ENCODE measurements around the gene PPP1R3F. TPM values are rescaled to one million over a fixed set of nuclear protein-coding genes. Genes with fewer than 3 reads are reported as not detected.

The PPP1R3F gene
- total RNA-seq, 1 experiment from 2014 or later: 7.3 TPM

DNA sequence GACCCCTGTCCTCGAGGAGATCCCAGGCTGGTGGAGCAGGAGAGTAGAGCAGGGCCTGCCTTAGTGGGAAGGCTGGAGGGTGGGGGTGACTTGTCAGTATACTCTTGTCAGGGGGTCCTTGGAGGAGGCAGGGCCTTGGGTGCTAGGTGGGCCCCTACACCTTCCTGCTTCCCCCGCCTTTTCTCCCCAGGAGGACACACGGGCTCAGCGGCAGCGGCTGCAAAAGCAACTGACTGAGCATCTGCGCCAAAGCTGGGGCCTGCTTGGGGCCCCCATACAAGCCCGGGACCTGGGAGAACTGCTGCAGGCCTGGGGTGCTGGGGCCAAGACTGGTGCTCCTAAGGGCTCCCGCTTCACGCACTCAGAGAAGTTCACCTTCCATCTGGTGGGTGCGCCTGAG lies 23.1 kb upstream of the PPP1R3F start:
- no peak overlapping the region for H2BK120ac ChIP-seq (ENCODE audit: low read depth, low read length, poor library complexity, severe bottlenecking)
- no peaks in the 10 kb centered on the region for H4K20me1 ChIP-seq (ENCODE audit: control insufficient read depth, insufficient read depth, insufficient read length)
- peaks cover 32% of the 10 kb centered on the region for H3K9me3 ChIP-seq (ENCODE audit: control insufficient read depth, low read depth, low read length)
- no peak overlapping the region for H3K9ac ChIP-seq (ENCODE audit: extremely low read depth, insufficient read length, low read length)
- Mint-ChIP-seq H3K4me1 (no peaks in the 10 kb centered on the region), H3K36me3 (ENCODE audit: insufficient read depth in 1 of 3, low read depth in 3 of 3) (peaks cover 19 to 54% (median 22%) of the 10 kb centered on the region in 3 experiments), H3K4me3 (no peak overlapping the region), H3K27ac (no peak overlapping the region), H3K27me3 (ENCODE audit: low read depth) (no peaks in the 10 kb centered on the region), H3K9me3 (peaks cover 63 to 81% of the 10 kb centered on the region in 2 experiments)
- H3K14ac ChIP-seq (ENCODE audit: insufficient read depth, low read length): no peak overlapping the region
- H2BK12ac ChIP-seq (ENCODE audit: insufficient read length, low read depth, low read length): no peak overlapping the region
- H4K8ac ChIP-seq (replicated peaks; ENCODE audit: insufficient read length, low read depth, low read length): no peak overlapping the region
- H2AFZ ChIP-seq (ENCODE audit: low read length): no peak overlapping the region
- H2BK5ac ChIP-seq (ENCODE audit: insufficient read length, low read length): no peak overlapping the region
- no peak overlapping the region for H3K27ac ChIP-seq (ENCODE audit: insufficient read length, low read depth, low read length)
- no peak overlapping the region for H3K56ac ChIP-seq (ENCODE audit: insufficient read length, low read depth, low read length)
- H3K79me2 ChIP-seq (ENCODE audit: insufficient read depth, low read length): no peaks in the 10 kb centered on the region
- H4K5ac ChIP-seq (ENCODE audit: insufficient read length, low read depth, low read length): no peak overlapping the region
- no peak overlapping the region for H3K23ac ChIP-seq (ENCODE audit: insufficient read length, low read depth, low read length)
- H3K4me1 ChIP-seq (ENCODE audit: insufficient read depth, low read length): no peaks in the 10 kb centered on the region
- H3K4ac ChIP-seq (ENCODE audit: low read depth, low read length): no peak overlapping the region
- H3K79me1 ChIP-seq (ENCODE audit: insufficient read depth, low read depth, low read length, poor library complexity, severe bottlenecking): no peaks in the 10 kb centered on the region
- TF ChIP-seq, protein P1, sequence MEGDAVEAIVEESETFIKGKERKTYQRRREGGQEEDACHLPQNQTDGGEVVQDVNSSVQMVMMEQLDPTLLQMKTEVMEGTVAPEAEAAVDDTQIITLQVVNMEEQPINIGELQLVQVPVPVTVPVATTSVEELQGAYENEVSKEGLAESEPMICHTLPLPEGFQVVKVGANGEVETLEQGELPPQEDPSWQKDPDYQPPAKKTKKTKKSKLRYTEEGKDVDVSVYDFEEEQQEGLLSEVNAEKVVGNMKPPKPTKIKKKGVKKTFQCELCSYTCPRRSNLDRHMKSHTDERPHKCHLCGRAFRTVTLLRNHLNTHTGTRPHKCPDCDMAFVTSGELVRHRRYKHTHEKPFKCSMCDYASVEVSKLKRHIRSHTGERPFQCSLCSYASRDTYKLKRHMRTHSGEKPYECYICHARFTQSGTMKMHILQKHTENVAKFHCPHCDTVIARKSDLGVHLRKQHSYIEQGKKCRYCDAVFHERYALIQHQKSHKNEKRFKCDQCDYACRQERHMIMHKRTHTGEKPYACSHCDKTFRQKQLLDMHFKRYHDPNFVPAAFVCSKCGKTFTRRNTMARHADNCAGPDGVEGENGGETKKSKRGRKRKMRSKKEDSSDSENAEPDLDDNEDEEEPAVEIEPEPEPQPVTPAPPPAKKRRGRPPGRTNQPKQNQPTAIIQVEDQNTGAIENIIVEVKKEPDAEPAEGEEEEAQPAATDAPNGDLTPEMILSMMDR (conservative IDR thresholded peaks at IDR 0.05): no peak
- no CpG with 5 or more reads among the region's 10 CpGs for WGBS (ENCODE audit: extremely low coverage, insufficient read length, low lambda C conversion rate)
- no peak overlapping the region for H2BK20ac ChIP-seq (ENCODE audit: low read depth, low read length, poor library complexity, severe bottlenecking)
- no peak overlapping the region for H3T11ph ChIP-seq (ENCODE audit: low read length)
- no peak overlapping the region for H2BK15ac ChIP-seq (ENCODE audit: low read depth, low read length)
- no peaks in the 10 kb centered on the region for H3K23me2 ChIP-seq (ENCODE audit: insufficient read length, low read depth, low read length, poor library complexity, severe bottlenecking)
- H3K4me2 ChIP-seq (ENCODE audit: insufficient read depth, insufficient read length, low read length): no peak overlapping the region
- no peak overlapping the region for H2AK5ac ChIP-seq (ENCODE audit: insufficient read length, low read length)
- H3K18ac ChIP-seq (ENCODE audit: insufficient read length, low read depth, low read length): no peak overlapping the region
- DNase-seq: no peak
- no peak overlapping the region for H4K91ac ChIP-seq (ENCODE audit: insufficient read length, low read depth, low read length)
- no peaks in the 10 kb centered on the region for H3K27me3 ChIP-seq (ENCODE audit: insufficient read depth, low read length)

All from H9 (cell line).